Choroid plexus epithelial cell (primary cell): ENCODE measurements around the gene RALBP1.
"Not testable (repeated sequence)": the region's sequence is repeated elsewhere in the genome, so short reads cannot be mapped to it uniquely, and the experiment has no call there.

ENCODE experiments used
- DNase-seq: peaks from one replicate; pipeline ENCODE4 v3.0.0-alpha.2; 2010; ENCODE audit warnings: low read depth
- H3K4me3 ChIP-seq: 2 replicates; pipeline ENCODE4 v1.5.1; 2011; ENCODE audit warnings: low read depth, mild to moderate bottlenecking, control low read depth, low read length, moderate library complexity
- CTCF ChIP-seq: conservative IDR thresholded peaks from 2 replicates; pipeline ENCODE4 v1.5.1; 2011; ENCODE audit warnings: low read depth, mild to moderate bottlenecking, control low read depth, inconsistent platforms, low read length, moderate library complexity

Gene RALBP1

GRCh38 chr18:9475643-9476591, 604 bp downstream of the RALBP1 start:
- H3K4me3 ChIP-seq = peak overlapping the region; percentile 90
- DNase-seq = peak; percentile 49
- no peak for TF ChIP-seq CTCF

GRCh38 chr18:9476949-9477348, 1.6 kb downstream of the RALBP1 start:
- H3K4me3 ChIP-seq, DNase-seq: not testable (repeated sequence)

GRCh38 chr18:9477509-9477908, 2.2 kb downstream of the RALBP1 start:
- no peak overlapping the region for H3K4me3 ChIP-seq
- no peak for TF ChIP-seq CTCF
- no peak for DNase-seq

GRCh38 chr18:9478545-9478944, 3.2 kb downstream of the RALBP1 start:
- no peak for DNase-seq
- H3K4me3 ChIP-seq = no peak overlapping the region
- TF ChIP-seq CTCF = no peak

- DNase-seq = no peak
- H3K4me3 ChIP-seq = no peak overlapping the region
- TF ChIP-seq CTCF = no peak
Observed at GRCh38 chr18:9482790-9483189, 7.5 kb downstream of the RALBP1 start.

- TF ChIP-seq CTCF = no peak
- no peak overlapping the region for H3K4me3 ChIP-seq
Observed at GRCh38 chr18:9483526-9483925, 8.2 kb downstream of the RALBP1 start.

GRCh38 chr18:9484856-9485255, 9.5 kb downstream of the RALBP1 start:
- H3K4me3 ChIP-seq, DNase-seq: not testable (repeated sequence)

More at GRCh38 chr18:9483526-9483925, 8.2 kb downstream of the RALBP1 start:
- no peak for DNase-seq

- no peak for TF ChIP-seq CTCF
- no peak overlapping the region for H3K4me3 ChIP-seq
- no peak for DNase-seq
Observed at GRCh38 chr18:9488538-9488937, 13.2 kb downstream of the RALBP1 start.
